ENCODE measurements around the gene DUSP5.
A peak's percentile ranks its signal among the peaks of the same experiment; 100 is the strongest.

DNA sequence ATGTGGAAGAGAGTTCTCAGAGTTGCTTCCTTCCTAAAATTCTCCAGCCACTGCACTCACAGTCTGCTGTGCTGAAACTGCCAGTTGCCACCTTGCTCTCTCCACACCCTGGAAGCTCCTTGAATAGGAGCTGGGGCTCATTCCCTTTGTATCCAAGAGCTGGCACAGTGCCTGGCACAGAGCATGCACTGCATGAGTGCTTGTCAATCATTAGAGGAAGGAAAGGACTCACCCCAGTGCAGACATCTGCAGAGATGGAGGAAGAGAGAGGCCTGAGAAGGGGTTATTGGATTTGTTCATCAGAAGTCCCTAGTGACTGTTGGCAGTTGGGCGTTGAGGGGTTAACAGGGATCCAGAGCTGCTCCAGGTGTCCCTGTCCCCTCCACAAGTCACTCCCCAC is 41.7 kb upstream of the DUSP5 start:
- TF ChIP-seq CTCF (IDR thresholded peaks at IDR 0.05; ENCODE audit: low read depth, low read length, missing input control): no peak
- TF ChIP-seq EGR1 (IDR thresholded peaks at IDR 0.05; ENCODE audit: low read depth in 2 of 2): no peak
- no peak for TF ChIP-seq JUND (IDR thresholded peaks at IDR 0.05)
- TF ChIP-seq MAX (IDR thresholded peaks at IDR 0.05): no peak
- peak in 1 of 2 donors; percentile 4 for TF ChIP-seq GABPA (IDR thresholded peaks at IDR 0.05 in 1 of 2, conservative IDR thresholded peaks at IDR 0.05 in 1 of 2)
- TF ChIP-seq, protein P1, sequence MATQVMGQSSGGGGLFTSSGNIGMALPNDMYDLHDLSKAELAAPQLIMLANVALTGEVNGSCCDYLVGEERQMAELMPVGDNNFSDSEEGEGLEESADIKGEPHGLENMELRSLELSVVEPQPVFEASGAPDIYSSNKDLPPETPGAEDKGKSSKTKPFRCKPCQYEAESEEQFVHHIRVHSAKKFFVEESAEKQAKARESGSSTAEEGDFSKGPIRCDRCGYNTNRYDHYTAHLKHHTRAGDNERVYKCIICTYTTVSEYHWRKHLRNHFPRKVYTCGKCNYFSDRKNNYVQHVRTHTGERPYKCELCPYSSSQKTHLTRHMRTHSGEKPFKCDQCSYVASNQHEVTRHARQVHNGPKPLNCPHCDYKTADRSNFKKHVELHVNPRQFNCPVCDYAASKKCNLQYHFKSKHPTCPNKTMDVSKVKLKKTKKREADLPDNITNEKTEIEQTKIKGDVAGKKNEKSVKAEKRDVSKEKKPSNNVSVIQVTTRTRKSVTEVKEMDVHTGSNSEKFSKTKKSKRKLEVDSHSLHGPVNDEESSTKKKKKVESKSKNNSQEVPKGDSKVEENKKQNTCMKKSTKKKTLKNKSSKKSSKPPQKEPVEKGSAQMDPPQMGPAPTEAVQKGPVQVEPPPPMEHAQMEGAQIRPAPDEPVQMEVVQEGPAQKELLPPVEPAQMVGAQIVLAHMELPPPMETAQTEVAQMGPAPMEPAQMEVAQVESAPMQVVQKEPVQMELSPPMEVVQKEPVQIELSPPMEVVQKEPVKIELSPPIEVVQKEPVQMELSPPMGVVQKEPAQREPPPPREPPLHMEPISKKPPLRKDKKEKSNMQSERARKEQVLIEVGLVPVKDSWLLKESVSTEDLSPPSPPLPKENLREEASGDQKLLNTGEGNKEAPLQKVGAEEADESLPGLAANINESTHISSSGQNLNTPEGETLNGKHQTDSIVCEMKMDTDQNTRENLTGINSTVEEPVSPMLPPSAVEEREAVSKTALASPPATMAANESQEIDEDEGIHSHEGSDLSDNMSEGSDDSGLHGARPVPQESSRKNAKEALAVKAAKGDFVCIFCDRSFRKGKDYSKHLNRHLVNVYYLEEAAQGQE (IDR thresholded peaks at IDR 0.05): no peak
- TF ChIP-seq TAF1 (conservative IDR thresholded peaks at IDR 0.05): no peak
- TF ChIP-seq RAD21 (IDR thresholded peaks at IDR 0.05): no peak
- no peak for TF ChIP-seq SP1 (IDR thresholded peaks at IDR 0.05)
- TF ChIP-seq RXRA (IDR thresholded peaks at IDR 0.05): no peak
- TF ChIP-seq ZBTB33 (IDR thresholded peaks at IDR 0.05): no peak
- no peak for TF ChIP-seq YY1 (IDR thresholded peaks at IDR 0.05)
- TF ChIP-seq, protein P2, sequence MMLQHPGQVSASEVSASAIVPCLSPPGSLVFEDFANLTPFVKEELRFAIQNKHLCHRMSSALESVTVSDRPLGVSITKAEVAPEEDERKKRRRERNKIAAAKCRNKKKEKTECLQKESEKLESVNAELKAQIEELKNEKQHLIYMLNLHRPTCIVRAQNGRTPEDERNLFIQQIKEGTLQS (IDR thresholded peaks at IDR 0.05): no peak
- no peak for TF ChIP-seq HNF4G (IDR thresholded peaks at IDR 0.05)

Measured in liver (tissue), 3 donors.